ENCODE measurements around the gene LRRC75A. TPM values are rescaled to one million over a fixed set of nuclear protein-coding genes. Genes with fewer than 3 reads are reported as not detected.
"Not testable (repeated sequence)": the region's sequence is repeated elsewhere in the genome, so short reads cannot be mapped to it uniquely, and the experiment has no call there.

LRRC75A gene
- total RNA-seq, 2 donors from 2014 or later, result 2.3 to 3.0 TPM

GRCh38 chr17:16460796-16461605, 31.0 kb downstream of the LRRC75A start:
- intact Hi-C loops (cut with DNase I), result no loop called here
- no peak for DNase-seq (ENCODE audit: low spot score)

GRCh38 chr17:16459855-16460550, 32.0 kb downstream of the LRRC75A start:
- intact Hi-C loops (cut with DNase I), result no loop called here
- no peak for DNase-seq (ENCODE audit: low spot score)

DNA sequence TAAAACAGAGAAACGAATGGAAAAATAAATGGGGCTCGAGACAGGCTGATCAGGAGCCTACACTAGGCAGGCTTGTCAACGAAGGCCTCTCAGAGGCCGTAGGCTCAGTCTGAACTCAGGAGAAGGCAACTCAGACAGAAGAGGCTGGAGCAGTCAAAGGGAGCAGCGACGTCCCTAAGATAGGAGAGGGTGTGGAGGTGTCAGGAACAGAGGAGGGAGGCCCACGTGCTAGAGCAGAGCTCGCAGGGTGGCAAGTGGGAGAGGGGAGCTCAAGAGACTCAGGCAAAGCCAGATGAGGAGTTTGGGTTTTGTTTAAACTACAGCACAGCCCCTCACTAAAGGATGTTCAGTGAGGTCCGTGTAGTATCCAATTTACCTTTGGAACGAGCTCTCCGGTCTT, 32.7 kb downstream of the LRRC75A start:
- intact Hi-C loops (cut with DNase I), result no loop called here
- no peak for DNase-seq (ENCODE audit: low spot score)

GRCh38 chr17:16456742-16457316, 35.2 kb downstream of the LRRC75A start:
- DNase-seq (ENCODE audit: low spot score), result no peak
- intact Hi-C loops (cut with DNase I), result no loop called here

GRCh38 chr17:16455997-16456741, 35.8 kb downstream of the LRRC75A start:
- intact Hi-C loops (cut with DNase I), result no loop called here

GRCh38 chr17:16453493-16453851, 38.5 kb downstream of the LRRC75A start:
- intact Hi-C loops (cut with DNase I), result loop anchor here (2.0 kb wide), 1 partner anchor 67 kb away; no protein-coding TSS in a partner anchor
- no peak for DNase-seq (ENCODE audit: low spot score)

More at GRCh38 chr17:16455997-16456741, 35.8 kb downstream of the LRRC75A start:
- no peak for DNase-seq (ENCODE audit: low spot score)

GRCh38 chr17:16452268-16452667, 39.7 kb downstream of the LRRC75A start:
- not testable (repeated sequence) for DNase-seq (ENCODE audit: low spot score)
- intact Hi-C loops (cut with DNase I), result loop anchor here (2.0 kb wide), 1 partner anchor 69 kb away; no protein-coding TSS in a partner anchor

DNA sequence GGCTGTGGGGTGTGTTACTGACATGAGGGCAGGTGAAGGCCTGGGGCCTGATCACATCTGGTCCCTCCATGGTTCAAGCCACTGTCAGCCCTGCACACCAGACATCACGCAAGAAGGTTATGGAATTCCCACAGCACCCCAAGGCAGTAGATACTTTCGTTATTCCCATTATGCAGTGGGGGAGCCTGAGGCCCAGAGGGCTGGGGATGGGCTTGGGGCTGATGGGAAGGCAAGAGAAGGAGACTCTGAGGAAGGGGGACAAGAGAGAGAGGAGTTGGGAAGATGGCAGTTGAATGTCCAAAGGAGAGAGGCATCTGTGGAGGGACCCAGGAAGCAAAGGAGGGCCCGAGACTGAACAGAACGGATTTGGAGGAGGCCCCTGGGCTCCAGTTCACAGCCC, 42.0 kb downstream of the LRRC75A start:
- intact Hi-C loops (cut with DNase I), result no loop called here
- DNase-seq (ENCODE audit: low spot score), result no peak

DNA sequence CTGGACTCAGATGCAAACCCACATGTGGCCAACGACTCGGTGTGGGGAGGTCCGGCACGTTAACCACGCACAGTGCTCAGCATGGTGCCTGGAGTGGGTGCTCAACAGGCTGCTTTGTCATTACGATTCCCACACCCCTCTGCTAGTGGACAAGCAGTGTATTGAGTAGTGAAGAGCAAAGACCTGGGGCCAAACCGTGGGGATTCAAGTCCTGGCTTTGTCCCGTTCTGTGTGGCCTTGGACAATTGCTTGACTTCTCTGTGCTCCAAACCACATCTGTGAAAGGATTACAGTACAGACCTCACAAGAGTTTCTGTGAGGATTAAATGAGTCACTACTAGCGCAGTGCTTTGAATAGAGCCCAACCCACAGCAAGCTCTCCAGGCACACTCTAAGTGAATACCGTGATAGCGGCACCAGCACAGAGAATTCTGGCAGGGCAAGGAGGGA, 42.8 kb downstream of the LRRC75A start:
- intact Hi-C loops (cut with DNase I), result no loop called here
- no peak for DNase-seq (ENCODE audit: low spot score)

DNA sequence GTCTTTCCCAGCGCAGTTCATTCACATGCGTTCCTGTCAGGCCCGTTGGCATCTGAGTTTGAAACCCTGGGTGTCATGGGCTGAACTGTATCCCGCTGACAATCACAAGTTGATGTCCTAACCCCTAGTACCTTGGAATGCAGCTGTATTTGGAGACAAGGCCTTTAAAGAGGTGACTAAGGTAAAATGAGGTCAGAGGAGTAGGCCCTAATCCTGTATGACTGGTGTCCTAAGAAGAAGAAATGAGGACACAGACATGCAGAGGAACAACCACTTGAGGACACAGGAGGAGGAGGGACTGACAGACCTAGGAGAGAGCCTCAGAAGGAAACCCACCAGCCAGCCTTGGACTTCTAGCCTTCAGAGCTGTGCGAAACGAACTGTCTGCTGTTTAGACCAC, 43.5 kb downstream of the LRRC75A start:
- DNase-seq (ENCODE audit: low spot score), result no peak
- intact Hi-C loops (cut with DNase I), result no loop called here

DNA sequence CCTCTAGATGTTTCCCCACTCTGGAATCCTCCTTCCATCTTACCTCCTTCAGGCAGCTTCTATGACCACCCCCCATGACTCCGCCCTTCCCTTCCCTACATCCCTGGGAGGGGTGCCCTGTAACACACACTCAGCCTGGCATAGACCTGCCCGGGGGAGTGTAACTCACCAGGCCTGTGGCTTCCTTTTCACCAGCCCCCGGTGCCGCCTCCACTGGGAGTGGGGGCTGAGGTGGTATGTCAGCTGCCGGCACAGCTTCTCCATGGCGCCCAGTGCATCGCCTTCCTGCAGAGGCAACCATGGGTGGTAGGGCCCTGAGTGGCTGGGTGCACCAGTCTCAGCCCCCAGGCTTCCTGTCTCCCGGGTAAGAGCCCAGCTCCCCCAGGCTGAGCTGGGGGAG, 44.3 kb downstream of the LRRC75A start:
- DNase-seq (ENCODE audit: low spot score), result no peak
- intact Hi-C loops (cut with DNase I), result no loop called here

GRCh38 chr17:16446338-16446983, 45.5 kb downstream of the LRRC75A start:
- no peak for DNase-seq (ENCODE audit: low spot score)
- intact Hi-C loops (cut with DNase I), result loop anchor here in 1 of 2 donors (1.0 kb wide), 1 partner anchor 89 kb away; no protein-coding TSS in a partner anchor

- intact Hi-C loops (cut with DNase I), result no loop called here
- DNase-seq (ENCODE audit: low spot score), result no peak
Observed at GRCh38 chr17:16444258-16444886, 47.6 kb downstream of the LRRC75A start.

DNA sequence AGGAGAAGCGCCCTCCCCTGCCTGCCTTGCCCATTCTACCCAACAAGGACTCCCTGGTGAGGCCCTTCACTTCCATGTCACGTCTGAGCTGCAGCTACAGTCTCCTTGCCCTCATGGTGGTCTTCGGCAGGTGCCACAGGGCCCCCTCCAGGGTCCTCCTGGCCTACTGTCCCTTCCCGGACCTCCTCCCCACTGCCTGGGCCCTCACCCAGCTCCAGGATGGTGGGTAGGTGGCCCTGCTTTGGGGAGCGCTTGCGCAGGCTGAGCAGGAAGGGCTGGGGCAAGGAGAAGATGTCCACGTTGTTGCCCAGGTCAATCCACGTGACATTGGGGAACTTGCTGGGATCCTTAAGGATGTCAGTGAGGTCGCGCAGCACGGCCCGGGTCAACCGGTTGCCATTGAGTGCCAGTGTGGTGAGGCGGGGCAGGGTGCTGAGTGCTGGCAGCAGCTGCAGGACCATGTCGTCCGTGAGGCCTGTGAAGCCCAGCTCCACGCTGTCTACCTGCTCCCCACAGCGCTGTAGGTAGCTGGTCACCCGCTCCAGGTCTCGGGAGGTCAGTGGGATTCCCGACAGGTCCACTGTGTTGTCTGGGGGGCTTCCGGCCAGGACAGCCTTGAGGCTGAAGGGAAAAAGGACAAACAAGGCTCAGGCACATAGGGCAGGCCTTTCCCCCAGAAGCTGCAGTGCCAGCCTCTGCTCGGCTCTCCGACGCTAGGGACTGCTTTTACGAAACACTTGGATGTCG, 48.3 kb downstream of the LRRC75A start:
- no peak for DNase-seq (ENCODE audit: low spot score)
- intact Hi-C loops (cut with DNase I), result no loop called here

- intact Hi-C loops (cut with DNase I), result no loop called here
- DNase-seq (ENCODE audit: low spot score), result no peak
Observed at GRCh38 chr17:16442594-16443510, 49.1 kb downstream of the LRRC75A start.

DNA sequence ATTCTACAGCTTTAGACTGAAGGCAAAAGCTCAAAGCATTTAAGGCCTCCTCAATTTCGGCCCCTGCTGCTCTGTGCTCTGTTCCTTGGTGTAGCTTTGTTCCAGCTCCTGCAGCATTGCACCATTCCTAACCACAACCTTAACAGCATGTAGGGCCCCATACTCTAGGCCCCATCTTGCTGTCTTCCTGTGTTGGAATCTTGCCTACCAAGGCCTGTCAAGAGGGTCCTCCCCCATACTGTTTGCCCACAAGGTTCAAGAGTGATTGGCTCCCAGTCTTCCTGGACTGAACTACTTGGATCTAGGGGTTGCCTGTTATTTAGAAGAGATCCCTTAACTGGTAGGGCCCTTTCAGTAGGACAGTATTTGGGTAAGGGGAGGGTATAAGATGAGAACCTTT, 49.9 kb downstream of the LRRC75A start:
- DNase-seq (ENCODE audit: low spot score), result no peak
- intact Hi-C loops (cut with DNase I), result no loop called here

Data from posterior vena cava (tissue), 2 donors.